MM.1S (cell line): ENCODE results near the gene ERG.

Experiments
- EZH2phosphoT487 ChIP-seq: fragments of 300-600 bp; sonication (generic); IDR thresholded peaks from 2 replicates; pipeline ENCODE4 v1.6.1; 2018; ENCODE audit warnings: antibody characterized with exemption, low read length
- TF ChIP-seq, protein P1 (sequence below): fragments of 300-600 bp; sonication (generic); IDR thresholded peaks from 2 replicates; pipeline ENCODE4 v1.5.1; 2016; ENCODE audit warnings: antibody characterized with exemption, low read length, mixed read lengths

DNA sequence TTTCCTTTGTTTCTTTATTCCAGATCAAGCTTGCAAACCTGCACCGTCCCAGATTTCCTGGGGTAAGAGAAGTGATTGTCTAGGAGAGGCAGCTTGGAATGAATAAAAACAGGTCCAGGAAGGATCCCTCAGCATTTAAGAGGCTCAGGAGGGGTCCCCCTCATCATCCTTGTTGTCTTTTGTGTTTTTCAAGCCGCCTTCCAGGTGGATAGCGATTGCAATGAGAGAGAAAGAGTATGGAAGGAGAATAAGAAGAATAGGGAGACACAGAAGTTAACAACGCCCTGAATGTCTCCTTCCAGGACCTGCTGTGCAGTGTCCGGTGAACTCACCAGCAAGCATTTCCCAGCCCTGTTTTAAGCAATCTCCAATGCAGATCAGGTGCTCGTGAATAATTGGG is 8.5 kb downstream of the ERG start:
- no peak for TF ChIP-seq EZH2phosphoT487
- TF ChIP-seq, protein P1, sequence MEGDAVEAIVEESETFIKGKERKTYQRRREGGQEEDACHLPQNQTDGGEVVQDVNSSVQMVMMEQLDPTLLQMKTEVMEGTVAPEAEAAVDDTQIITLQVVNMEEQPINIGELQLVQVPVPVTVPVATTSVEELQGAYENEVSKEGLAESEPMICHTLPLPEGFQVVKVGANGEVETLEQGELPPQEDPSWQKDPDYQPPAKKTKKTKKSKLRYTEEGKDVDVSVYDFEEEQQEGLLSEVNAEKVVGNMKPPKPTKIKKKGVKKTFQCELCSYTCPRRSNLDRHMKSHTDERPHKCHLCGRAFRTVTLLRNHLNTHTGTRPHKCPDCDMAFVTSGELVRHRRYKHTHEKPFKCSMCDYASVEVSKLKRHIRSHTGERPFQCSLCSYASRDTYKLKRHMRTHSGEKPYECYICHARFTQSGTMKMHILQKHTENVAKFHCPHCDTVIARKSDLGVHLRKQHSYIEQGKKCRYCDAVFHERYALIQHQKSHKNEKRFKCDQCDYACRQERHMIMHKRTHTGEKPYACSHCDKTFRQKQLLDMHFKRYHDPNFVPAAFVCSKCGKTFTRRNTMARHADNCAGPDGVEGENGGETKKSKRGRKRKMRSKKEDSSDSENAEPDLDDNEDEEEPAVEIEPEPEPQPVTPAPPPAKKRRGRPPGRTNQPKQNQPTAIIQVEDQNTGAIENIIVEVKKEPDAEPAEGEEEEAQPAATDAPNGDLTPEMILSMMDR, result no peak
